Liver (tissue), 3 donors: ENCODE results near the gene TCERG1L.

Source experiments
- CTCF ChIP-seq: fragments of 150-350 bp; IDR thresholded peaks from 2 replicates; pipeline ENCODE4 v1.5.1; 2017; ENCODE audit warnings: improper control_type of control experiment, low read depth, low read length; ENCODE audit not compliant: missing input control
- GABPA ChIP-seq, 2 donors: IDR thresholded peaks in 1 of 2; conservative IDR thresholded peaks in 1 of 2; 2 replicates each; pipeline ENCODE4 v1.6.1; 2016; ENCODE audit warnings: antibody characterized with exemption in 2 of 2, mild to moderate bottlenecking in 1 of 2, moderate library complexity in 1 of 2
- RAD21 ChIP-seq, 2 donors: IDR thresholded peaks; 2 replicates each; pipeline ENCODE4 v1.6.1; 2016; ENCODE audit warnings: antibody characterized with exemption in 2 of 2, mild to moderate bottlenecking in 2 of 2
- SP1 ChIP-seq: IDR thresholded peaks from 2 replicates; pipeline ENCODE4 v1.6.1; 2018; ENCODE audit warnings: antibody characterized with exemption, mild to moderate bottlenecking
- YY1 ChIP-seq: IDR thresholded peaks from 2 replicates; pipeline ENCODE4 v1.6.1; 2016; ENCODE audit warnings: antibody characterized with exemption, mild to moderate bottlenecking
- TF ChIP-seq, protein P1 (sequence below): IDR thresholded peaks from 2 replicates; pipeline ENCODE4 v1.6.1; 2016; ENCODE audit warnings: antibody characterized with exemption
- TF ChIP-seq, protein P2 (sequence below): IDR thresholded peaks from 2 replicates; pipeline ENCODE4 v1.6.1; 2016; ENCODE audit warnings: antibody characterized with exemption
- donor health status: healthy.
- donor health status: healthy.

DNA sequence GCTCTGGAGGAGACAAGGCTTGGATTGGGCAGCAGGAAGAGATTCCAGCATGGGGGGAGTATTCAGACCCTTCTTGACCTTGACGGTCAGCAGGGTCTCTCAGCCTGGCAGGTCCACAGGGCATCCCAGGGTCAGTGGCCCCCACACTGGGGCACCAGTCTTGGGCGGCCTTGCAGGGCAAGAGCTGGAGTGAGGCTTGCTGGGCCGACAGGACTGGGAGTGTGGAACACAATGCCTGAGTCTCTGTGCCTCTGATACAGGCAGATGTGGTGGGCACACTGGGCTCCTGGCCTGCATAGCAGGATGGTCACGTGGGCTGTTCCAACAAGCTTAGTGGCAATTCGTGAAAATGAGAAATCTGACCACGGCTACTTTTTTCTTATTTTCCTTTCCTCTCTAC is 229.7 kb downstream of the TCERG1L start:
- TF ChIP-seq CTCF = no peak
- TF ChIP-seq RAD21 (IDR thresholded peaks at IDR 0.05) = no peak
- no peak for TF ChIP-seq SP1
- TF ChIP-seq, protein P1, sequence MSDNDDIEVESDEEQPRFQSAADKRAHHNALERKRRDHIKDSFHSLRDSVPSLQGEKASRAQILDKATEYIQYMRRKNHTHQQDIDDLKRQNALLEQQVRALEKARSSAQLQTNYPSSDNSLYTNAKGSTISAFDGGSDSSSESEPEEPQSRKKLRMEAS = no peak
- TF ChIP-seq, protein P2, sequence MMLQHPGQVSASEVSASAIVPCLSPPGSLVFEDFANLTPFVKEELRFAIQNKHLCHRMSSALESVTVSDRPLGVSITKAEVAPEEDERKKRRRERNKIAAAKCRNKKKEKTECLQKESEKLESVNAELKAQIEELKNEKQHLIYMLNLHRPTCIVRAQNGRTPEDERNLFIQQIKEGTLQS = no peak
- TF ChIP-seq YY1 = no peak
- TF ChIP-seq GABPA (IDR thresholded peaks at IDR 0.05 in 1 of 2, conservative IDR thresholded peaks at IDR 0.05 in 1 of 2) = no peak
